Gastrocnemius medialis (tissue), 4 donors: ENCODE measurements around the gene PRORP.

Experiments used
- CTCF ChIP-seq, 5 experiments: fragments of 450-650 bp in 3 of 5; fragments of 200-600 bp in 2 of 5; sonication (generic) in 2 of 5; IDR thresholded peaks in 4 of 5; conservative IDR thresholded peaks in 1 of 5; 1 replicate in 4 of 5; 2 replicates in 1 of 5; pipeline ENCODE4 v1.5.1; 2016 to 2019; ENCODE audit warnings: antibody characterized with exemption in 5 of 5, mild to moderate bottlenecking in 3 of 5, moderate library complexity in 3 of 5
- POLR2A ChIP-seq, 2 donors: fragments of 450-650 bp; IDR thresholded peaks; one replicate each; pipeline ENCODE4 v1.6.1; 2017; ENCODE audit warnings: antibody characterized with exemption in 2 of 2, mild to moderate bottlenecking in 2 of 2, moderate library complexity in 2 of 2

GRCh38 chr14:35155962-35156361, 33.6 kb downstream of the PRORP start:
- TF ChIP-seq CTCF (IDR thresholded peaks at IDR 0.05 in 4 of 5, conservative IDR thresholded peaks at IDR 0.05 in 1 of 5) (no peak), POLR2A (IDR thresholded peaks at IDR 0.05) (no peak)
